Measurements from ENCODE around the gene SGMS2. TPM values are rescaled to one million over a fixed set of nuclear protein-coding genes. Genes with fewer than 3 reads are reported as not detected.

SGMS2 gene
- total and polyA plus RNA-seq, 2 of the 13 experiments (the other 11 are each of a cell fraction or from before 2014, with no cell fraction given) = 1.2 to 1.7 TPM

- H3K79me2 ChIP-seq (ENCODE audit: insufficient read depth, low read length) = no peaks in the 10 kb centered on the region
- ATAC-seq (no peak), DNase-seq (ENCODE audit: low spot score) (no peak), FAIRE-seq (no peak)
- no peaks in the 10 kb centered on the region for H3K36me3 ChIP-seq (replicated peaks in 1 of 2; ENCODE audit: control insufficient read depth in 1 of 2, insufficient read depth in 2 of 2, low read length in 2 of 2)
- in situ Hi-C loops (cut with HindIII; ENCODE audit: extremely low pct_ligation_motif_present, low pct_unique_long_range_greater_than_20kb) = no loop called here
- WGBS (ENCODE audit: low lambda C conversion rate) = 54% methylated on average over 2 of the region's 2 CpGs
- no peaks in the 10 kb centered on the region for H3K9me3 ChIP-seq (ENCODE audit: low read length)
- BruUV-seq (replicated peaks) = no TSS peak
- H2AFZ ChIP-seq (ENCODE audit: low read length) = no peak overlapping the region
- no peak overlapping the region for H3K27ac ChIP-seq (ENCODE audit: extremely low read length, insufficient read depth, low read length)
- H4K20me1 ChIP-seq (ENCODE audit: insufficient read depth, low read length) = no peaks in the 10 kb centered on the region
- no peak overlapping the region for H3K9ac ChIP-seq (ENCODE audit: insufficient read depth, low read depth, low read length)
- H3K4me1 ChIP-seq (ENCODE audit: insufficient read depth, low read length) = no peaks in the 10 kb centered on the region
- no peaks in the 10 kb centered on the region for H3K27me3 ChIP-seq (ENCODE audit: control insufficient read depth in 1 of 2, insufficient read depth in 2 of 2, low read length in 2 of 2)
- ChIA-PET POLR2A (no interaction called here), CTCF (ENCODE audit: low intra/inter-chr PET ratio, low total read pairs) (no interaction called here)
- no peak overlapping the region for H3K4me3 ChIP-seq (replicated peaks in 1 of 3; ENCODE audit: insufficient read depth in 1 of 3, low read depth in 2 of 3, low read length in 3 of 3)
- no peak overlapping the region for H3K4me2 ChIP-seq (ENCODE audit: low read depth, low read length)
- intact Hi-C loops (cut with micrococcal nuclease; ENCODE audit: unreplicated experiment) = no loop called here
- TF ChIP-seq ZNF577 (CRISPR knock-in tag; IDR thresholded peaks at IDR 0.05; ENCODE audit: borderline replicate concordance, low read depth) = no peak
Measured at GRCh38 chr4:107850438-107850837, 25.7 kb downstream of the SGMS2 start.

DNA sequence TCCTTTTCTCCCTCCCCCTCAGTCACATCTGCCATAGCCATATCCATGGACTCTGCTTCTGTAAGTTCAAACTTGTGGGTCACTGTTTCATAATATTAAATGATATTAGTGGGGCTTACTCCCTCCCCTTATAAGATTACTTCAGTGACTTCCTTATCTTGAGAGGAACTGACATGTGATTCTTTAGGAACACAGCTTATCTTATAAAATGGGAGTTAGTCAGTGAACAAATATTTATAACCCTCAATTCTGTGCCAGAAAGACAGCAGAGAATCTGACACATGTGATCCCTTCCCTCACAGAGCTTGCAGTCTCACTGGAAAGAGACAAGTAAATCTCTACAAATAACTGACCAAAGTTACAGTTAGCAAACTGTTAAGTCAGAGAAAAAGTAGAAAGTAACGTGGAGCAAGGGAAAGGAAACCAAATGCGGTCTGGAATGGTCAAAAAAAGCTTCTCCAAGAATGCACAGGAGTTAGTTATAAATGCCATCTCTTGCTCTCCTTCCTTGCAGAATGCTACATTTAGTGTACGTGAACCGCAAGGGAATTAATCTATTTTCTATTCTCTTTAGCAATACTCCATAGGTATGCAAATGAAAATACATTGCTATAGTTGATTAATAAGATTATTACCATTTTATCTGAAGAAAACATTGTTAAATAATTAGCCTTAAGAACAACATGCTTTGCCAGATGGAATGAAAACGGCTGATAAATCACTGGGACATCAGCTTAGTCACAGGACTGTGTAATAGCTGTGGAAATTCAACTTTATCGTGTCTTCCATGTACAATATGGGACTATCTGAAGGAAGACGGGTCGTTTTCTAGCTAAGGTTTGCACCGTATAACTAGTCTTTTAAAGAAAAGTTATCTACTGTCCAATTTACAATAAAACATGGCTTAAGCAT, 29.0 kb downstream of the SGMS2 start:
- Histone ChIP-seq H3K9ac (ENCODE audit: insufficient read depth, low read depth, low read length) (no peak overlapping the region), H3K27me3 (ENCODE audit: control insufficient read depth in 1 of 2, insufficient read depth in 2 of 2, low read length in 2 of 2) (no peaks in the 10 kb centered on the region), H2AFZ (ENCODE audit: low read length) (no peak overlapping the region), H3K36me3 (replicated peaks in 1 of 2; ENCODE audit: control insufficient read depth in 1 of 2, insufficient read depth in 2 of 2, low read length in 2 of 2) (no peaks in the 10 kb centered on the region), H3K9me3 (ENCODE audit: low read length) (no peaks in the 10 kb centered on the region), H3K4me3 (replicated peaks in 1 of 3; ENCODE audit: insufficient read depth in 1 of 3, low read depth in 2 of 3, low read length in 3 of 3) (no peak overlapping the region), H3K4me1 (ENCODE audit: insufficient read depth, low read length) (no peaks in the 10 kb centered on the region), H4K20me1 (ENCODE audit: insufficient read depth, low read length) (no peaks in the 10 kb centered on the region), H3K4me2 (ENCODE audit: low read depth, low read length) (no peak overlapping the region), H3K27ac (ENCODE audit: extremely low read length, insufficient read depth, low read length) (no peak overlapping the region), H3K79me2 (ENCODE audit: insufficient read depth, low read length) (no peaks in the 10 kb centered on the region)
- ChIA-PET CTCF (ENCODE audit: low intra/inter-chr PET ratio, low total read pairs) (no interaction called here), POLR2A (no interaction called here)
- no TSS peak for BruUV-seq (replicated peaks)
- FAIRE-seq (no peak), ATAC-seq (no peak), DNase-seq (ENCODE audit: low spot score) (no peak)
- in situ Hi-C loops (cut with HindIII; ENCODE audit: extremely low pct_ligation_motif_present, low pct_unique_long_range_greater_than_20kb) (no loop called here), intact Hi-C loops (cut with micrococcal nuclease; ENCODE audit: unreplicated experiment) (no loop called here)
- 72% methylated on average over 9 of the region's 9 CpGs for WGBS (ENCODE audit: low lambda C conversion rate)
- TF ChIP-seq SMARCC2 (IDR thresholded peaks at IDR 0.05) (no peak), ZEB1 (IDR thresholded peaks at IDR 0.05; ENCODE audit: insufficient replicate concordance, low read depth) (no peak), CEBPZ (IDR thresholded peaks at IDR 0.05; ENCODE audit: low read length) (no peak), TFE3 (CRISPR knock-in tag; IDR thresholded peaks at IDR 0.05) (no peak), FOXA1 (IDR thresholded peaks at IDR 0.05) (no peak), FOXA1 (CRISPR knock-in tag; IDR thresholded peaks at IDR 0.05) (no peak), KDM2A (CRISPR knock-in tag; IDR thresholded peaks at IDR 0.05; ENCODE audit: borderline replicate concordance, low read depth) (no peak), REL (CRISPR knock-in tag; conservative IDR thresholded peaks at IDR 0.05) (no peak), GABPA (IDR thresholded peaks at IDR 0.05; ENCODE audit: low read depth, low read length) (no peak), GABPA (CRISPR knock-in tag; IDR thresholded peaks at IDR 0.05; ENCODE audit: low read depth) (no peak), ONECUT2 (CRISPR knock-in tag; IDR thresholded peaks at IDR 0.05) (no peak), ZNF225 (CRISPR knock-in tag; IDR thresholded peaks at IDR 0.05) (no peak)
